NCI-H1930 (cell line): ENCODE measurements around the gene OTUD5.

Experiments used
- DNase-seq, 2 experiments: peaks; one replicate each; lab custom pipeline; 2025; lab: John Stamatoyannopoulos, UW

OTUD5 gene

GRCh38 chrX:48972220-48973164, 15.1 kb upstream of the OTUD5 start:
- peak; percentile 23 to 44 for DNase-seq

GRCh38 chrX:48971249-48972219, 14.1 kb upstream of the OTUD5 start, which contains the start of gene KCND1:
Gene KCND1, minus strand, starts transcription at chrX:48971844. Its CDS starts 1,573 bp downstream, at chrX:48970271.
- peak in 1 of 2 experiments; percentile 8 for DNase-seq

GRCh38 chrX:48969471-48969870, 12.1 kb upstream of the OTUD5 start:
- no peak for DNase-seq

GRCh38 chrX:48968377-48968776, 11.0 kb upstream of the OTUD5 start:
- DNase-seq, result no peak

GRCh38 chrX:48966796-48967579, 9.6 kb upstream of the OTUD5 start:
- no peak for DNase-seq

GRCh38 chrX:48965959-48966358, 8.6 kb upstream of the OTUD5 start:
- DNase-seq, result no peak

GRCh38 chrX:48961585-48962091, 4.2 kb upstream of the OTUD5 start:
- DNase-seq, result no peak

GRCh38 chrX:48960291-48960690, 2.9 kb upstream of the OTUD5 start:
- no peak for DNase-seq

GRCh38 chrX:48958635-48959094, 1.3 kb upstream of the OTUD5 start:
- DNase-seq, result peak in 1 of 2 experiments; percentile 5

- DNase-seq, result peak; percentile 90 to 96
Observed at GRCh38 chrX:48957827-48958634, 624 bp upstream of the OTUD5 start.

- DNase-seq, result no peak
Observed at GRCh38 chrX:48956728-48957414, 536 bp downstream of the OTUD5 start.

- DNase-seq, result no peak
Observed at GRCh38 chrX:48948589-48948988, 8.8 kb downstream of the OTUD5 start.

- peak in 1 of 2 experiments; percentile 14 for DNase-seq
Observed at GRCh38 chrX:48945517-48946348, 11.7 kb downstream of the OTUD5 start.

- DNase-seq, result no peak
Observed at GRCh38 chrX:48942895-48943294, 14.5 kb downstream of the OTUD5 start.

- DNase-seq, result no peak
Observed at GRCh38 chrX:48940404-48940955, 16.9 kb downstream of the OTUD5 start.

GRCh38 chrX:48939524-48940228, 17.7 kb downstream of the OTUD5 start:
- DNase-seq, result no peak

GRCh38 chrX:48938721-48939425, 18.5 kb downstream of the OTUD5 start:
- no peak for DNase-seq
